H1 (cell line): Measurements from ENCODE around the gene FBXO41. TPM values are rescaled to one million over a fixed set of nuclear protein-coding genes. Genes with fewer than 3 reads are reported as not detected.

Experiments used
- EP300 ChIP-seq, 2 experiments: IDR thresholded peaks; 1 replicate in 1 of 2; 2 replicates in 1 of 2; pipeline ENCODE4 v1.6.1; 2011 to 2012; ENCODE audit warnings: low read depth in 2 of 2, low read length in 2 of 2, mild to moderate bottlenecking in 2 of 2, borderline replicate concordance in 1 of 2, inconsistent platforms in 1 of 2, moderate library complexity in 1 of 2
- HDAC6 ChIP-seq: IDR thresholded peaks from one replicate; pipeline ENCODE4 v1.7.1; 2012; ENCODE audit warnings: low read depth, mild to moderate bottlenecking, inconsistent platforms, low read length, moderate library complexity
- SP2 ChIP-seq: IDR thresholded peaks from 2 replicates; pipeline ENCODE4 v1.6.1; 2012; ENCODE audit warnings: mild to moderate bottlenecking, low read length, inconsistent platforms
- YY1 ChIP-seq: IDR thresholded peaks from 2 replicates; pipeline ENCODE4 v1.6.1; 2011; ENCODE audit warnings: low read depth, mild to moderate bottlenecking, low read length
- polyA plus RNA-seq, 7 experiments: library from polyadenylated mRNA; depleted of rRNA in 3 of 7; stranded (reverse) in 5 of 7; unstranded in 2 of 7; fragments of >200 nt in 5 of 7; fragments of 200-250 nt in 2 of 7; gene quantifications; 1 replicate in 5 of 7; 2 replicates in 1 of 7; 4 replicates in 1 of 7; pipeline versions ENCODE4 v1.2.1 to v1.2.3, GENCODE V29; 2011 to 2013; ENCODE audit warnings: missing spikeins in 2 of 7, mixed read lengths in 2 of 7
- total RNA-seq: library from RNA; stranded (reverse); fragmentation: NEBNext Ultra II Directional; extraction: Animal tissue kit (Norgen Biotek cat#: 25700); gene quantifications from 2 replicates; pipeline ENCODE4 v1.2.1, GENCODE V29; 2021

The FBXO41 gene
- total and polyA plus RNA-seq, 2 of the 8 experiments (the other 6 are each of a cell fraction or from before 2014, with no cell fraction given): 11.2 to 14.3 TPM

GRCh38 chr2:73292316-73292905 lies 8.1 kb upstream of the FBXO41 start (continued):
- no peak for TF ChIP-seq SP2
- TF ChIP-seq HDAC6: no peak
- TF ChIP-seq EP300 (IDR thresholded peaks at IDR 0.05; ENCODE audit: borderline replicate concordance in 1 of 2, low read depth in 2 of 2, low read length in 2 of 2): no peak
- no peak for TF ChIP-seq YY1
